ENCODE data around the gene CSGALNACT2.

DNA sequence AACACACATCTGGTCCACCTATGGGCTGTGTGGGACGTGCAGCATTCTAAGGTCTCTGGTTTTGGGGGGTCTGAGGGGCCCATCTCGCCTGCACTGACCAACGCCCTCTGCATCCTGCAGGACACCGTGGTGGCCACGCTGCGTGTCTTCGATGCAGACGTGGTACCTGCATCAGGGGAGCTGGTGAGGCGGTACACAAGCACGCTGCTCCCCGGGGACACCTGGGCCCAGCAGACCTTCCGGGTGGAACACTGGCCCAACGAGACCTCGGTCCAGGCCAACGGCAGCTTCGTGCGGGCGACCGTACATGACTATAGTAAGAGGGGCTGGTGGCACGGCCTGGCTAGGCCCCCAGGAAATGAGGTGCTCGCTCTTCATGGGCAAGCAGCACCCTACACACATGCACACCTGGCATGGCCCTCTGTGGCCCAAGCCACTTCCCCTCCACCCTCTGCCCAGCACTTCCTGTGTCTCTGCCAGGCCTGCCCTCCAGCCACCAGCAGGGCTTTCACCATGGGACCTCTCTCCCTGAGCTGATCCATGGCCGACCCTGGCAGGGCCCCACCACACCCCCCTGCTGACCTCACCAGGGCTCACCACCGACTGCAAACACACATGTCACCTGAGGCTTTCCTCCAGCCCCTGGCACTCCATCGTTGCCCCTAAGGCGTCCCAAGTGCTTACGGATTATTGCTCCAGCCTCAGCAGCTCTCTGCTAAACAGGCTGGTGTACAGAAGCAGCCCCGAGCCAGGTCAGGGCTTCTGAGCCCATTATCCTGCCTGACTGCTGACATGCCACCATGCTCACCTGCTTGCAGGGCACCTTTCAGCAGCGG, 31.8 kb upstream of the CSGALNACT2 start:
- TF ChIP-seq, protein P1, sequence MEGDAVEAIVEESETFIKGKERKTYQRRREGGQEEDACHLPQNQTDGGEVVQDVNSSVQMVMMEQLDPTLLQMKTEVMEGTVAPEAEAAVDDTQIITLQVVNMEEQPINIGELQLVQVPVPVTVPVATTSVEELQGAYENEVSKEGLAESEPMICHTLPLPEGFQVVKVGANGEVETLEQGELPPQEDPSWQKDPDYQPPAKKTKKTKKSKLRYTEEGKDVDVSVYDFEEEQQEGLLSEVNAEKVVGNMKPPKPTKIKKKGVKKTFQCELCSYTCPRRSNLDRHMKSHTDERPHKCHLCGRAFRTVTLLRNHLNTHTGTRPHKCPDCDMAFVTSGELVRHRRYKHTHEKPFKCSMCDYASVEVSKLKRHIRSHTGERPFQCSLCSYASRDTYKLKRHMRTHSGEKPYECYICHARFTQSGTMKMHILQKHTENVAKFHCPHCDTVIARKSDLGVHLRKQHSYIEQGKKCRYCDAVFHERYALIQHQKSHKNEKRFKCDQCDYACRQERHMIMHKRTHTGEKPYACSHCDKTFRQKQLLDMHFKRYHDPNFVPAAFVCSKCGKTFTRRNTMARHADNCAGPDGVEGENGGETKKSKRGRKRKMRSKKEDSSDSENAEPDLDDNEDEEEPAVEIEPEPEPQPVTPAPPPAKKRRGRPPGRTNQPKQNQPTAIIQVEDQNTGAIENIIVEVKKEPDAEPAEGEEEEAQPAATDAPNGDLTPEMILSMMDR (IDR thresholded peaks at IDR 0.05) = no peak
- TF ChIP-seq, protein P2, sequence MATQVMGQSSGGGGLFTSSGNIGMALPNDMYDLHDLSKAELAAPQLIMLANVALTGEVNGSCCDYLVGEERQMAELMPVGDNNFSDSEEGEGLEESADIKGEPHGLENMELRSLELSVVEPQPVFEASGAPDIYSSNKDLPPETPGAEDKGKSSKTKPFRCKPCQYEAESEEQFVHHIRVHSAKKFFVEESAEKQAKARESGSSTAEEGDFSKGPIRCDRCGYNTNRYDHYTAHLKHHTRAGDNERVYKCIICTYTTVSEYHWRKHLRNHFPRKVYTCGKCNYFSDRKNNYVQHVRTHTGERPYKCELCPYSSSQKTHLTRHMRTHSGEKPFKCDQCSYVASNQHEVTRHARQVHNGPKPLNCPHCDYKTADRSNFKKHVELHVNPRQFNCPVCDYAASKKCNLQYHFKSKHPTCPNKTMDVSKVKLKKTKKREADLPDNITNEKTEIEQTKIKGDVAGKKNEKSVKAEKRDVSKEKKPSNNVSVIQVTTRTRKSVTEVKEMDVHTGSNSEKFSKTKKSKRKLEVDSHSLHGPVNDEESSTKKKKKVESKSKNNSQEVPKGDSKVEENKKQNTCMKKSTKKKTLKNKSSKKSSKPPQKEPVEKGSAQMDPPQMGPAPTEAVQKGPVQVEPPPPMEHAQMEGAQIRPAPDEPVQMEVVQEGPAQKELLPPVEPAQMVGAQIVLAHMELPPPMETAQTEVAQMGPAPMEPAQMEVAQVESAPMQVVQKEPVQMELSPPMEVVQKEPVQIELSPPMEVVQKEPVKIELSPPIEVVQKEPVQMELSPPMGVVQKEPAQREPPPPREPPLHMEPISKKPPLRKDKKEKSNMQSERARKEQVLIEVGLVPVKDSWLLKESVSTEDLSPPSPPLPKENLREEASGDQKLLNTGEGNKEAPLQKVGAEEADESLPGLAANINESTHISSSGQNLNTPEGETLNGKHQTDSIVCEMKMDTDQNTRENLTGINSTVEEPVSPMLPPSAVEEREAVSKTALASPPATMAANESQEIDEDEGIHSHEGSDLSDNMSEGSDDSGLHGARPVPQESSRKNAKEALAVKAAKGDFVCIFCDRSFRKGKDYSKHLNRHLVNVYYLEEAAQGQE (IDR thresholded peaks at IDR 0.05; ENCODE audit: insufficient read depth in 1 of 2, low read depth in 2 of 2, low read length in 1 of 2) = no peak
- no peak for TF ChIP-seq POLR2AphosphoS5 (IDR thresholded peaks at IDR 0.05; ENCODE audit: low read depth, low read length)
- no peak for TF ChIP-seq TCF7L2 (IDR thresholded peaks at IDR 0.05; ENCODE audit: low read depth, low read length)

All from Panc1 (cell line).